ENCODE results near the gene RIPOR1.

RIPOR1 gene

DNA sequence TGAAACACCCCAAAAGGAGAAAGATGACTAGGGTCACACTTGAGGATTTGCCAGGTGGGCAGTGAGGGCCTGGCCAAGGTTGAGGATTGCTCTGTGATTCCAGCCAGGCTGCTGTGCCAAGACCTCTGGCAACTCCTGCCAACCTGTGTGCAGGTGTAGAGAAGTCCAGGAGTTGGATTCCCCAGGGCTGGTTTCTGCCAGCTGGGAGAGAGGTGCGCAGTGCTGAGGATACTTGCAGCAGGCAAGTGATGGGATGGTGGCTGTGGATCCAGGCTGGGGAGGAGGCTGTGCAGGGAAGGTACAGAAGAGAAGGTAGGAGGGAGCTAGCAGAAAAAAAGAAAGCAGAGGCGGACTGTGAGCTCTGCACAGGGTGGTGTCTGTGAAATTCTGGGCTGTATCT lies 6.6 kb downstream of the RIPOR1 start:
- TF ChIP-seq, protein P1, sequence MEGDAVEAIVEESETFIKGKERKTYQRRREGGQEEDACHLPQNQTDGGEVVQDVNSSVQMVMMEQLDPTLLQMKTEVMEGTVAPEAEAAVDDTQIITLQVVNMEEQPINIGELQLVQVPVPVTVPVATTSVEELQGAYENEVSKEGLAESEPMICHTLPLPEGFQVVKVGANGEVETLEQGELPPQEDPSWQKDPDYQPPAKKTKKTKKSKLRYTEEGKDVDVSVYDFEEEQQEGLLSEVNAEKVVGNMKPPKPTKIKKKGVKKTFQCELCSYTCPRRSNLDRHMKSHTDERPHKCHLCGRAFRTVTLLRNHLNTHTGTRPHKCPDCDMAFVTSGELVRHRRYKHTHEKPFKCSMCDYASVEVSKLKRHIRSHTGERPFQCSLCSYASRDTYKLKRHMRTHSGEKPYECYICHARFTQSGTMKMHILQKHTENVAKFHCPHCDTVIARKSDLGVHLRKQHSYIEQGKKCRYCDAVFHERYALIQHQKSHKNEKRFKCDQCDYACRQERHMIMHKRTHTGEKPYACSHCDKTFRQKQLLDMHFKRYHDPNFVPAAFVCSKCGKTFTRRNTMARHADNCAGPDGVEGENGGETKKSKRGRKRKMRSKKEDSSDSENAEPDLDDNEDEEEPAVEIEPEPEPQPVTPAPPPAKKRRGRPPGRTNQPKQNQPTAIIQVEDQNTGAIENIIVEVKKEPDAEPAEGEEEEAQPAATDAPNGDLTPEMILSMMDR (IDR thresholded peaks at IDR 0.05; ENCODE audit: low read depth, low read length, missing control alignments), result no peak
- DNase-seq (ENCODE audit: extremely low read depth, low read depth), result no peak

DNA sequence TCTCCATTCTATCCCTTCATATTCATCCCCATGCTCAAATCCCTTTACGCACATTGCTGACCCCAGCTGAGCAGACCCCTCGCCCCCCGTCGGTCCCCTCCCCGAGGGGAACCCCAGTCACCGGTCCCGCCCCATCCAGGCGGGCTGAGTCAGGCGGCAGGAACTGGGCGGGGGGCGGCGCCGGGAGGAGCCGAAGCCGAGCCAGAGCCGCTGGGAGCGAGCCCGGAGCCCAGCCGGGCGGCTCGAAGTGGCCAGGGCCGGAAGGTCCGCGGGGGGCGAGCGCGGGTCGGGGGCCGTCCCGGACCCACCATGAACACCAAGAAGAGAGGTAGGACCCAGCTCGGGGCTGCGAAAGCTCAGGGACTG lies 8.6 kb downstream of the RIPOR1 start:
- TF ChIP-seq, protein P1 (IDR thresholded peaks at IDR 0.05; ENCODE audit: low read depth, low read length, missing control alignments), result no peak
- peak overlapping the region; percentile 54 for H3K4me3 ChIP-seq (replicated peaks; ENCODE audit: low read depth, low read length)
- no peak for DNase-seq (ENCODE audit: extremely low read depth, low read depth)

More for the DNA sequence above, 6.6 kb downstream of the RIPOR1 start:
- H3K4me3 ChIP-seq (replicated peaks; ENCODE audit: low read depth, low read length), result no peak overlapping the region

DNA sequence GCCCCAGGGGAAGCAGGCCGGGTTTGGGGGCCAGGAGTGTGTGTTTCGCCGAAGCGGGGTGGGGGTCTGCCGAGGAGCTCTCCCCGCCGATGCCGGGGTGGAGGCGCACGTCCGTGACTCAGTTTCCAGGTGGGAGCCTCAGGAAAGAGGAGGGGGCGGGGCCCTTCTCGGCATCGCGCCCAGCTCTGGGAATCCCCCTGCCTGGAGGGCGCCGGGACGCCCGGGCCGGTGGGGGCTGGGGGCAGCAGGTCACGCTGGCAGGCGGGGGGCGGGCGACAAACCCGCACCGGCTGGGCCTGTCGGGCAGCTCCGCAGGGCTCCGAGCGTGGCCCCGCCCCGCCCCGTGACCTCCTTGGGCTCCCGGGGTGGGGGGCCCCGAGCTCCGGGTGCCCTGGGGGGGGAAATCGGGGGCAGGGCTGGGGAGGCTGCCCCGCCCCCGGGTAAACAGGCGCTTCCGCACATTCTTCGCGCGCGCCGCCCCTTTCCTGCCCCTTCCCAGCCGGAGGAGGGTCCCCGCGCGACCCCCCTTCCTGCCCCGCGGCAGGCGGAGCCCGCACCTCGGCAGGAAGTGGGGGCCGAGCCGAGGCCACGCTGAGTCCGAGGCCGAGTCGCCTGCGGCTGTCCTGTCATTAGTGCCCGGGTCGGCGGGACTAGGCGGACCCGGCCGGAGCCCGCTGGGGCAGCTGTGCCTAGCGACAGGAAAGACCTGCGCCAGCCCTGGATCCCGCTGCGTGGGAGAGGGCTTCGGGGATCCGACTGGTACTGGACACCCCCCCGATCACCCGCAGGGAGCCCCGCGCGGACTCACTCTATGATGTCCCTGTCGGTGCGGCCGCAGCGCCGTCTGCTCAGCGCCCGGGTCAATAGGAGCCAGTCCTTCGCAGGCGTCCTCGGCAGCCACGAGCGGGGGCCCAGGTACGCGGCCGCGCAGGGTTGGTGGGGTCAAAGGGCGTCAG lies 9.3 kb downstream of the RIPOR1 start:
- TF ChIP-seq, protein P1 (IDR thresholded peaks at IDR 0.05; ENCODE audit: low read depth, low read length, missing control alignments), result no peak
- no peak for DNase-seq (ENCODE audit: extremely low read depth, low read depth)
- H3K4me3 ChIP-seq (replicated peaks; ENCODE audit: low read depth, low read length), result peak overlapping the region; percentile 54

DNA sequence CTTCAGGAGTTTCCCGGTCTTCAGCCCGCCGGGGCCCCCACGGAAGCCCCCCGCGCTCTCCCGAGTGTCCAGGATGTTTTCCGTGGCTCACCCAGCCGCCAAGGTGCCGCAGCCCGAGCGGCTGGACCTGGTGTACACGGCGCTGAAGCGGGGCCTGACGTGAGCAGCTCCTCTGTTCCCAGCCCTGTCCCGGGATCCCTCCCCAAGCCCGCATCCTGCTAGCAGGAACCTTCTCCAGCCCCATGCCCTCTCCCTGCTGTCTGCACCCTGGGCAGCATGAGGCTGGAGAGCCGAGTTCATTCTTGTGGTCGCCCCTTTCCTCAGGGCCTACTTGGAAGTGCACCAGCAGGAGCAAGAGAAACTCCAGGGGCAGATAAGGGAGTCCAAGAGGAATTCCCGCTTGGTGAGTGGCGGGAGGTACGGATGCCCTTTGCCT lies 10.1 kb downstream of the RIPOR1 start:
- TF ChIP-seq, protein P1 (IDR thresholded peaks at IDR 0.05; ENCODE audit: low read depth, low read length, missing control alignments), result no peak
- H3K4me3 ChIP-seq (replicated peaks; ENCODE audit: low read depth, low read length), result peak overlapping the region; percentile 54
- no peak for DNase-seq (ENCODE audit: extremely low read depth, low read depth)

DNA sequence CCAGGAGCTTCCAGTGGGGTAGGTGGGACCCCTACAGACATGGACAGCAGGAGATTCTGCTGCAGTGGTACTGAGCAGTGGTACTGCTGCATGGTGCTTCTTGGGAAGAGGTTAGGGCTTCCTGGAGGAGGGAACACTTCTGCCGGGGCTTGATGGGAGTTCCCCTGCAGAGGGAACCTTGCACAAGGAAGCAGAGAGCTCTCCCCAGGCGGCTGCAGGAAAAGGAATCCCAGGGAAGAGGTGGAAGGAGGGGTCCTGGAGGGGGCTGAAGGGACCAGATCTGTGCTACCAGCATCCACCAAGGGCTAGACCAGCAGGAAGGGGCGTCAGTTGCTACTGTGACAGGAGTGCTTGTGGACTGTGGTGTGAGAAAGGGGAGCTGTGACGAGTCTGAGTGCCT lies 10.6 kb downstream of the RIPOR1 start:
- DNase-seq (ENCODE audit: extremely low read depth, low read depth), result no peak
- no peak overlapping the region for H3K4me3 ChIP-seq (replicated peaks; ENCODE audit: low read depth, low read length)

DNA sequence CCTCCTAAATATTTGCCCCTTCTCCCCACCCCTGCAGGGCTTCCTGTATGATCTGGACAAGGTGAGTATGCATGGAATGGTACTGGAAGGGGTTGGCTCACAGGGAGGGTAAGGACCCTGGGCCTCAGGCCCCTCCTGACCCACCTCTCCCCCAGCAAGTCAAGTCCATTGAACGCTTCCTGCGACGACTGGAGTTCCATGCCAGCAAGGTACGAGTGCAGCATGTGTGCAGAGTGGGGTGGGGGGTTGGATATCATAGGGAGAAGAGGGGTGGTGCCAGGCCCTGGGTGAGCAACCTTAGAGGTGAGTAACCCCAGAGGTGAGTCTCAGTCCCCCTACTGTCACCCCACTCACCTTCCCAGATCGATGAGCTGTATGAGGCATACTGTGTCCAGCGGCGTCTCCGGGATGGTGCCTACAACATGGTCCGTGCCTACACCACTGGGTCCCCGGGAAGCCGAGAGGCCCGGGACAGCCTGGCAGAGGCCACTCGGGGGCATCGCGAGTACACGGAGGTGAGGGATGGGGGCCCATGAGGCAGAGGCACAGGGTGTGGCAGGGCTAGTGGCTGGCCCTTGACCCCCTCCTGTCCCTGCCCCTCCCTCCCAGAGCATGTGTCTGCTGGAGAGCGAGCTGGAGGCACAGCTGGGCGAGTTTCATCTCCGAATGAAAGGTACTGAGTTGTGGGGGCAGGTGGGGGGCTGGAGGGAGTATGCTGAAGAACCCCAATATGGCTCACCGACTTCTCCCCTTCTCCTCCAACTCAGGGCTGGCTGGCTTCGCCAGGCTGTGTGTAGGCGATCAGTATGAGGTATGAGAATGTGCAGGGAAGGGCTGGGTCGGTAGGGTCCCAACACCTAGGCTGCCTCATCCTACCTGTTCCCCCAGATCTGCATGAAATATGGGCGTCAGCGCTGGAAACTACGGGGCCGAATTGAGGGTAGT lies 11.3 kb downstream of the RIPOR1 start:
- no peak for DNase-seq (ENCODE audit: extremely low read depth, low read depth)
- no peak overlapping the region for H3K4me3 ChIP-seq (replicated peaks; ENCODE audit: low read depth, low read length)
- TF ChIP-seq, protein P1 (IDR thresholded peaks at IDR 0.05; ENCODE audit: low read depth, low read length, missing control alignments), result no peak

More for the DNA sequence above, 10.6 kb downstream of the RIPOR1 start:
- TF ChIP-seq, protein P1 (IDR thresholded peaks at IDR 0.05; ENCODE audit: low read depth, low read length, missing control alignments), result no peak

All from HFF-Myc (cell line).